ENCODE measurements around the gene PIWIL4.

DNA sequence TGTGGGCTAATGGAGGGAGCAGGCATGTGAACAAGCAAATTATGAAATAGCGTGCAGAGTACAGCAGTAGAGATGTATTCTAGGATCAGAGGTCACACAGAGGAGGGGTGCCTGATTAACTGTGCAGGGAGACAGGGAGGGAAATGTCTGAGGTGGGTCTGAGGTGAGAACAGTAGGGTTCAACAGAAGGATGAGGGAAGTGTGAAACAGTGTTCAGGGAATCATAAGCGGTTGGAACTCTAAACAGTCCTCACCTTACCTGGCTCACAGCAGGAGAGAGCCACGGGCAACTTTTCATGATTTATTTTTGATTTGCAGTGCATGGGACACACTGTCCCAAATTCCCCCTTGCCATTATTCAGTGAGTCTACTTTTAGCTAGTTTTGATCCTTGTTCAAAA is 90.5 kb downstream of the PIWIL4 start:
- TF ChIP-seq, protein P1, sequence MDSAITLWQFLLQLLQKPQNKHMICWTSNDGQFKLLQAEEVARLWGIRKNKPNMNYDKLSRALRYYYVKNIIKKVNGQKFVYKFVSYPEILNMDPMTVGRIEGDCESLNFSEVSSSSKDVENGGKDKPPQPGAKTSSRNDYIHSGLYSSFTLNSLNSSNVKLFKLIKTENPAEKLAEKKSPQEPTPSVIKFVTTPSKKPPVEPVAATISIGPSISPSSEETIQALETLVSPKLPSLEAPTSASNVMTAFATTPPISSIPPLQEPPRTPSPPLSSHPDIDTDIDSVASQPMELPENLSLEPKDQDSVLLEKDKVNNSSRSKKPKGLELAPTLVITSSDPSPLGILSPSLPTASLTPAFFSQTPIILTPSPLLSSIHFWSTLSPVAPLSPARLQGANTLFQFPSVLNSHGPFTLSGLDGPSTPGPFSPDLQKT (IDR thresholded peaks at IDR 0.05; ENCODE audit: borderline replicate concordance, low read depth, low read length), result no peak
- no peak for TF ChIP-seq ZNF837 (tag by site-specific recombination; IDR thresholded peaks at IDR 0.05)
